Thyroid gland (tissue), 4 donors: ENCODE data around the gene PPID.

Experiments
- POLR2A ChIP-seq, 2 donors: fragments of 450-650 bp; IDR thresholded peaks; one replicate each; pipeline ENCODE4 v1.6.1; 2017; ENCODE audit warnings: antibody characterized with exemption in 2 of 2, mild to moderate bottlenecking in 2 of 2, moderate library complexity in 1 of 2
- TF ChIP-seq, protein P1 (sequence below), 6 experiments: fragments of 200-600 bp in 3 of 6; fragments of 450-650 bp in 3 of 6; sonication (generic) in 3 of 6; IDR thresholded peaks; one replicate each; pipeline ENCODE4 v1.5.1; 2016 to 2019; ENCODE audit warnings: antibody characterized with exemption in 6 of 6, mild to moderate bottlenecking in 2 of 6, inconsistent platforms in 1 of 6, moderate library complexity in 1 of 6

DNA sequence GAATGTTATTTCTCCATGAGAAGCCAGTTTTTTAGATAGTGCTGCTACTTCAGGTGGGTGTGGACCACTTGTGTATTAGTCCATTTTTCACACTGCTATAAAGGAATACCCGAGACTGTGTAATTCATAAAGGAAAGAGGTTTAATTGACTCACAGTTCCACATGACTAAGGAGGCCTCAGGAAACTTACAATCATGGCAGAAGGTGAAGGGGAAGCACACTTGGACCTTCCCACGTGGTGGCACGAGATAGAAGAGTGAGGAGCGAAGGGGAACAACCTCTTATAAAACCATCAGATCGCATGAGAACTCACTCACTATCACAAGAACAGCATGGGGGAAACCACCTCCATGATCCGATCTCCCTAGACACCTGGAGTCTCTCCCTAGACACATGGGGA lies 3.4 kb upstream of the PPID start:
- TF ChIP-seq, protein P1, sequence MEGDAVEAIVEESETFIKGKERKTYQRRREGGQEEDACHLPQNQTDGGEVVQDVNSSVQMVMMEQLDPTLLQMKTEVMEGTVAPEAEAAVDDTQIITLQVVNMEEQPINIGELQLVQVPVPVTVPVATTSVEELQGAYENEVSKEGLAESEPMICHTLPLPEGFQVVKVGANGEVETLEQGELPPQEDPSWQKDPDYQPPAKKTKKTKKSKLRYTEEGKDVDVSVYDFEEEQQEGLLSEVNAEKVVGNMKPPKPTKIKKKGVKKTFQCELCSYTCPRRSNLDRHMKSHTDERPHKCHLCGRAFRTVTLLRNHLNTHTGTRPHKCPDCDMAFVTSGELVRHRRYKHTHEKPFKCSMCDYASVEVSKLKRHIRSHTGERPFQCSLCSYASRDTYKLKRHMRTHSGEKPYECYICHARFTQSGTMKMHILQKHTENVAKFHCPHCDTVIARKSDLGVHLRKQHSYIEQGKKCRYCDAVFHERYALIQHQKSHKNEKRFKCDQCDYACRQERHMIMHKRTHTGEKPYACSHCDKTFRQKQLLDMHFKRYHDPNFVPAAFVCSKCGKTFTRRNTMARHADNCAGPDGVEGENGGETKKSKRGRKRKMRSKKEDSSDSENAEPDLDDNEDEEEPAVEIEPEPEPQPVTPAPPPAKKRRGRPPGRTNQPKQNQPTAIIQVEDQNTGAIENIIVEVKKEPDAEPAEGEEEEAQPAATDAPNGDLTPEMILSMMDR (IDR thresholded peaks at IDR 0.05): no peak
- no peak for TF ChIP-seq POLR2A (IDR thresholded peaks at IDR 0.05)
